ENCODE results near the gene PPP1R2.

The PPP1R2 gene

GRCh38 chr3:195573611-195574496 is 30.7 kb upstream of the PPP1R2 start:
- TF ChIP-seq EGR1 (IDR thresholded peaks at IDR 0.05) (no peak), ZBTB7A (IDR thresholded peaks at IDR 0.05; ENCODE audit: low read depth) (no peak)

GRCh38 chr3:195571361-195571760 is 28.2 kb upstream of the PPP1R2 start:
- TF ChIP-seq TCF12 (IDR thresholded peaks at IDR 0.05; ENCODE audit: low read depth) (no peak), YY1 (IDR thresholded peaks at IDR 0.05; ENCODE audit: low read depth) (no peak), TAF1 (IDR thresholded peaks at IDR 0.05; ENCODE audit: low read depth) (no peak), FOXM1 (IDR thresholded peaks at IDR 0.05; ENCODE audit: borderline replicate concordance, low read depth) (no peak), TEAD4 (IDR thresholded peaks at IDR 0.05) (no peak), USF1 (IDR thresholded peaks at IDR 0.05) (no peak), RAD21 (IDR thresholded peaks at IDR 0.05; ENCODE audit: low read depth) (no peak), ZBTB7A (IDR thresholded peaks at IDR 0.05; ENCODE audit: low read depth) (no peak), CEBPB (IDR thresholded peaks at IDR 0.05) (no peak), EGR1 (IDR thresholded peaks at IDR 0.05) (no peak), CREB1 (IDR thresholded peaks at IDR 0.05; ENCODE audit: low read depth) (no peak), EP300 (IDR thresholded peaks at IDR 0.05; ENCODE audit: borderline replicate concordance) (no peak), NFIC (IDR thresholded peaks at IDR 0.05) (no peak), REST (IDR thresholded peaks at IDR 0.05; ENCODE audit: low read depth) (no peak), MAX (IDR thresholded peaks at IDR 0.05) (no peak)

GRCh38 chr3:195570912-195571311 is 27.8 kb upstream of the PPP1R2 start:
- TF ChIP-seq REST (IDR thresholded peaks at IDR 0.05; ENCODE audit: low read depth) (peak; percentile 41; the same call in 1 of the 2 replicates), ZBTB7A (IDR thresholded peaks at IDR 0.05; ENCODE audit: low read depth) (no peak)

GRCh38 chr3:195570344-195570743 is 27.2 kb upstream of the PPP1R2 start:
- TF ChIP-seq ZBTB7A (IDR thresholded peaks at IDR 0.05; ENCODE audit: low read depth), result no peak
- TF ChIP-seq EP300 (IDR thresholded peaks at IDR 0.05; ENCODE audit: borderline replicate concordance), result no peak
- TF ChIP-seq FOXM1 (IDR thresholded peaks at IDR 0.05; ENCODE audit: borderline replicate concordance, low read depth), result no peak
- TF ChIP-seq MAX (IDR thresholded peaks at IDR 0.05), result no peak
- TF ChIP-seq YY1 (IDR thresholded peaks at IDR 0.05; ENCODE audit: low read depth), result no peak
- TF ChIP-seq EGR1 (IDR thresholded peaks at IDR 0.05), result no peak
- TF ChIP-seq TCF12 (IDR thresholded peaks at IDR 0.05; ENCODE audit: low read depth), result no peak

GRCh38 chr3:195568630-195569029 is 25.5 kb upstream of the PPP1R2 start:
- TF ChIP-seq CREB1 (IDR thresholded peaks at IDR 0.05; ENCODE audit: low read depth) (no peak), RAD21 (IDR thresholded peaks at IDR 0.05; ENCODE audit: low read depth) (no peak), FOXM1 (IDR thresholded peaks at IDR 0.05; ENCODE audit: borderline replicate concordance, low read depth) (no peak), NFIC (IDR thresholded peaks at IDR 0.05) (no peak), USF1 (IDR thresholded peaks at IDR 0.05) (no peak), MAX (IDR thresholded peaks at IDR 0.05) (no peak)

GRCh38 chr3:195566797-195567196 is 23.7 kb upstream of the PPP1R2 start:
- no peak for TF ChIP-seq NFIC (IDR thresholded peaks at IDR 0.05)
- no peak for TF ChIP-seq MAX (IDR thresholded peaks at IDR 0.05)
- TF ChIP-seq YY1 (IDR thresholded peaks at IDR 0.05; ENCODE audit: low read depth), result no peak
- no peak for TF ChIP-seq EP300 (IDR thresholded peaks at IDR 0.05; ENCODE audit: borderline replicate concordance)
- no peak for TF ChIP-seq TAF1 (IDR thresholded peaks at IDR 0.05; ENCODE audit: low read depth)
- no peak for TF ChIP-seq TEAD4 (IDR thresholded peaks at IDR 0.05)
- no peak for TF ChIP-seq CEBPB (IDR thresholded peaks at IDR 0.05)
- TF ChIP-seq ZBTB7A (IDR thresholded peaks at IDR 0.05; ENCODE audit: low read depth), result no peak
- TF ChIP-seq EGR1 (IDR thresholded peaks at IDR 0.05), result no peak
- no peak for TF ChIP-seq USF1 (IDR thresholded peaks at IDR 0.05)
- no peak for TF ChIP-seq RAD21 (IDR thresholded peaks at IDR 0.05; ENCODE audit: low read depth)
